Body of pancreas (tissue), 4 donors: ENCODE measurements around the gene APOL1.
"Not testable (repeated sequence)": the region's sequence is repeated elsewhere in the genome, so short reads cannot be mapped to it uniquely, and the experiment has no call there.

Source experiments
- POLR2A ChIP-seq, 3 donors: fragments of 450-650 bp; IDR thresholded peaks; one replicate each; pipeline ENCODE4 v1.6.1; 2016; ENCODE audit warnings: antibody characterized with exemption in 3 of 3, mild to moderate bottlenecking in 2 of 3
- TF ChIP-seq, protein P1 (sequence below), 7 experiments: fragments of 450-650 bp in 4 of 7; fragments of 200-600 bp in 3 of 7; sonication (generic) in 3 of 7; IDR thresholded peaks; one replicate each; pipeline ENCODE4 v1.5.1; 2016 to 2019; ENCODE audit warnings: antibody characterized with exemption in 7 of 7

DNA sequence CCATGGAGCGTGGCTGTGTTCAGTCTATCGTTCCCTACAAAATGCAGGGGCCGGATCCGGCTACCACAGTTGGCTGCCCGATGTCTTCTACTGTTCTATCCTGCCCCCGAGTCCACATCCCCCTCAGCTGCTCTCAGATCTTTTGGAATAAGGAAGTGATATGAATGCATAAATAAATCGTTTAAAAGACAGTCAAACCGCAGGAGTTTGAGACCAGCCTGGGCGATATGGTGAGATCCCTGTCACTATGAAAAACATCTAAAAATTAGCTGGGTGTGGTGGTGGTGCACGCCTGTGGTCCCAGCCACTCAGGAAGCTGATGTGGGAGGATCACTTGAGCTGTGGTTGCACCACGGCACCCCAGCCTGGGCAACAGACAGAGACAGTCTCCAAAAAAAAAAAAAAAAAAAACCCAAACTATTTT, 37.0 kb downstream of the APOL1 start:
- TF ChIP-seq, protein P1, sequence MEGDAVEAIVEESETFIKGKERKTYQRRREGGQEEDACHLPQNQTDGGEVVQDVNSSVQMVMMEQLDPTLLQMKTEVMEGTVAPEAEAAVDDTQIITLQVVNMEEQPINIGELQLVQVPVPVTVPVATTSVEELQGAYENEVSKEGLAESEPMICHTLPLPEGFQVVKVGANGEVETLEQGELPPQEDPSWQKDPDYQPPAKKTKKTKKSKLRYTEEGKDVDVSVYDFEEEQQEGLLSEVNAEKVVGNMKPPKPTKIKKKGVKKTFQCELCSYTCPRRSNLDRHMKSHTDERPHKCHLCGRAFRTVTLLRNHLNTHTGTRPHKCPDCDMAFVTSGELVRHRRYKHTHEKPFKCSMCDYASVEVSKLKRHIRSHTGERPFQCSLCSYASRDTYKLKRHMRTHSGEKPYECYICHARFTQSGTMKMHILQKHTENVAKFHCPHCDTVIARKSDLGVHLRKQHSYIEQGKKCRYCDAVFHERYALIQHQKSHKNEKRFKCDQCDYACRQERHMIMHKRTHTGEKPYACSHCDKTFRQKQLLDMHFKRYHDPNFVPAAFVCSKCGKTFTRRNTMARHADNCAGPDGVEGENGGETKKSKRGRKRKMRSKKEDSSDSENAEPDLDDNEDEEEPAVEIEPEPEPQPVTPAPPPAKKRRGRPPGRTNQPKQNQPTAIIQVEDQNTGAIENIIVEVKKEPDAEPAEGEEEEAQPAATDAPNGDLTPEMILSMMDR (IDR thresholded peaks at IDR 0.05), result not testable (repeated sequence)
- not testable (repeated sequence) for TF ChIP-seq POLR2A (IDR thresholded peaks at IDR 0.05)
